GM19463 (cell line): ENCODE results near the gene CISD3.

Experiments used
- ATAC-seq: cut with Tn5 transposase; IDR thresholded peaks from one replicate; pipeline ENCODE4 v1.9.1; 2021; ENCODE audit warnings: mild to moderate bottlenecking, moderate library complexity; ENCODE audit not compliant: unreplicated experiment

The CISD3 gene, protein sequence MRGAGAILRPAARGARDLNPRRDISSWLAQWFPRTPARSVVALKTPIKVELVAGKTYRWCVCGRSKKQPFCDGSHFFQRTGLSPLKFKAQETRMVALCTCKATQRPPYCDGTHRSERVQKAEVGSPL

DNA sequence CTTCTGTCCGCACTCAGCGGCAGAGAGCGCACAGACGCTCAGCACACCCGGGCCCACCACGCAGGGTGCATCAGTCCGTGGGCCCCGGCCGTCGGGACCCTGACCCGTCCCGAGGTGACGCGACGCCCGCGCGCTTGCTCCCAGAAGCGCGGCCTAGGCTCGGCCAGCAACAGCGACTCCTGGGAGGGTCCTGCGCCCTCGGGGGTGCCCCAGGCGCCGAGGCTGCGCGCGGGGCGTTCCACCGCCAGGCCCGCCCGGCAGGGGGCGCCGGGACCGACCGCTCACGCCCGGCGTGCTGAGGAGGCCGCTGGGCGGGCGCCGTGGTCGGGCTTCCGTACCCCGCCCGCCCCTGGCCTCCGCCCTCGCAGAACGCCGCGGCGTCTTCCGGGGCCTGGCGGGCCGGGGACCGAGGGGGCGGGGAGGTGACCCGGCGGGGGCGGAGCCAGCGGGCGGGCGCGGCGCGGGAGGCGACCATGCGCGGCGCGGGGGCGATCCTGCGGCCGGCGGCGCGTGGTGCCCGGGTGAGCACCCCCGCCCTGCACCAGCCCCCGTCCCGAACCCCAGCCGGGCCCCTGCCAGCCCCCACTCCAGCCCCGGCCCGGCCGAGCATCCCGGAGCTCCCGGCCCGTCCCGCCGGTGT, at the start of gene CISD3:
Gene CISD3 (plus strand): TSS at position 456 of the 640 bp plus-strand sequence. CDS start 18 bp downstream, at position 474.
- peak; percentile 91 for ATAC-seq

DNA sequence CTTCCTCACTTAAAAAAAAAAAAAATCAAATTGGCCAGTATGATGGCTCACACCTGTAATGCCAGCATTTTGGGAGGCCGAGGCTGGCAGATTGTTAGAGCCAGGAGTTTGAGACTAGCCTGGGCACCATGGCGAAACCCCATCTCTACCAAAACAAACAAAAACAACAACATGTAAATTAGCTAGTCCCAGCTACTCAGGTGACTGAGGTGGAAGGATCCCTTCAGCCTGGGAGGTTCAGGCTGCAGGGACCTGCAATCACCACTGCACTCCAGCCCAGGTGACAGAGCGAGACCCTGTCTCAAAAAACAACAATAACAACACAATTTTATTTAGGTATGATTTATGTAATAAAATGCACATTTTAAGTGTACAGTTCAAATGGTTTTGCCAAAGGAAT, 49.0 kb upstream of the CISD3 start:
- no peak for ATAC-seq

DNA sequence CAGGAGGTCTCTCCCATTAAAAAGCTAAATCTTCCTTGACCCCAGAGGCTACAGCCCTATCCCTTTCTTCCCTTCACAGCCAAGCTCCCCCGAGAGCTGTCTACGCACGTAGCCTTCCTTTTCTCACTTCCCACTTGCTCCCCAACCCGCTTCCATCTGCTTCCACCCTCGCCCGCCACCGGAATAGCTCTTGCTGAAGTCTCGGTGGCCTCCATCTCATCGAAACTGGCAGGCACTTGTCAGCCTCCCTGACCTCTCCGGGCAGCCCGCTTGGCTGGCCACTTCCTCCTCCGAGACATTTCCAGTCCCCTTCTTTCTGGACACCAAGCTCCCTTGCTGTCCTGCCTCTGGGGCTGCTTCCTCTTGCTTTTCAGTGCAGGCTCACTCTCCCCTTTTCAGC, 44.6 kb upstream of the CISD3 start:
- no peak for ATAC-seq

DNA sequence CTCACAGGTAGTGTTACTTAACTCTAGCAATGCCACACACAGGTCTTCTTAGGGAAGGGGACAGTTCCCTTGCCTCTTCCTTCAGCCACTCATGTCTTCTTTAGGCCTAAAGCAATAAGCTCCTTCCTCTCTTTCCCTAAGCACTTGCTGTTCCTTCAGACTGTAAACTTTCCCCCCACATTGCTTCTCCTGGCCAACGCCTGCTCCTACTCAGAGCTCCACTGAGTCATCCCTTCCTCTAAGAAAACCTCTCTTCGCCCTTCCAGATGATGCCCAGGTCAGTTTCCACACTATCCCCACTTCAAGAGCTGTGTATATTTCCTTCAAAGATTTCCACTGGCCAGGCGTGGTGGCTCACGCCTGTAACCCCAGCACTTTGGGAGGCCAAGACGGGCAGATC, 42.9 kb upstream of the CISD3 start:
- ATAC-seq: no peak

DNA sequence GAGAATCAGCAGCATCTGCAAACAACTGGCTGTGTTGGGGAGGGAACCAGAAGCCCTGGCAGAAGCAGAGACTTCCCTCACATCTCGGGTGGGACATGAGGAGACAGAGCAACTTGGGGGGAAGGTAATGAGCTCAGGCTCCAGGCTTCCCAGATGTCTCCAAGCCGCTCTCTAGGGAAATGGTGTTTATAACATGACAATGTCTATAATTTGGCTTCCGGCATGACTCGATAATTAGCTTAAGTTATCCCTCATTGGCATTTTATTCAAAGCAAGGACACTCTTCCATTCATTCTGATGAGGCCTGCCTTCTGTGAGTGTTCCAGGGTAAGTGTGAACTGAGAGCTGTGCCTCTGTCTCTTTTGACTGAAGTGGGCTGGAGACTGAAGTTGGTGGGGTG, 39.8 kb upstream of the CISD3 start:
- ATAC-seq: no peak

DNA sequence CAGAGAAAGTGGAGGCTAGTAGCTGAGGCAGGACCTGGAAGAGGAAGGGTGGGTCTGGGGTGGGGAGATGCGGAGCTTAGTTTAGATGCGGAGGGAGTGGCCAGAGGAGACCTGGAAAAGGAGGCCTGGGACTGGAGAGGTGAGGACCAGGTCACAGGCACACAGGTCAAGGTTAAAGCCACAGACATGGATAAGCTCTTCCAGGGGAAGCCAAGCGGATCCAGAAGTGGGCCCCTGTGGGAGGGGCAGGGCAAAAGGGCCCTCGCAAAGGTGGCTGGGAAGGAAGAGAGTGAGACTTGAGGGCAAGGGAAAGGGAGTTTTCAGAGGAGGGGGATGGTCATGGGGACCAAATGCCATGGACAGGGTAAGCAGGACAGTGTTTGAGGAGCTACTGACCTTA, 39.0 kb upstream of the CISD3 start:
- no peak for ATAC-seq

DNA sequence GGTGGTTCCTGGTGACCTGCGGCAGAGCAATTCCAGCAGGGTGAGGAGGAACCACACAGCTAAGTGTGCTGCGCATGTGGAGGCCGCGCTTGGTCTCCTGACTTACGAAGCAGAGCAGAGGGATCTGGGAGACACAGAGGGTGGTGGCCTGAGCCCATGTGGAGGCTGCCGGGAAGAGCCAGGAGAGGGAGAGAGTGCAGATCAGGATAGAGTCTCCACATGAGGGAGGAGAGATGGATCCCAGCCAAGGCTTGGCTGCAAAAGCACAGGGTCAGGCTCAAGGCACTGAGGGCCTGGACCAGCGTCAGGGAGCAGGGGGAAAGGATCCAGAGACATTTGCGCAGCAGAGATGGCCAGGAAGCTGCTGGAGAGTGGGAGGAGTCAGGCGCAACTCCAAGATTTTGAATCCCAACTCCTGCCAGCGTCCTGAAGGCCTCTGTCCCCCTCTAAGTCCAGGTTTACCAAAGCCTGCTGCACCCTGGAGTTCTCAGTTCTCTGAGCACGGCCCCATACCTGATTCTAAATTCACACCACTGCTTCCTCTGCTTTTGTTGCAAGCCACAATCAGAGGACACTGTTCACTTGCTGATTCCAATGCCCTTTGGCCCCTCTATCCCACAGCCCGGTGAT, 36.3 kb upstream of the CISD3 start:
- no peak for ATAC-seq

DNA sequence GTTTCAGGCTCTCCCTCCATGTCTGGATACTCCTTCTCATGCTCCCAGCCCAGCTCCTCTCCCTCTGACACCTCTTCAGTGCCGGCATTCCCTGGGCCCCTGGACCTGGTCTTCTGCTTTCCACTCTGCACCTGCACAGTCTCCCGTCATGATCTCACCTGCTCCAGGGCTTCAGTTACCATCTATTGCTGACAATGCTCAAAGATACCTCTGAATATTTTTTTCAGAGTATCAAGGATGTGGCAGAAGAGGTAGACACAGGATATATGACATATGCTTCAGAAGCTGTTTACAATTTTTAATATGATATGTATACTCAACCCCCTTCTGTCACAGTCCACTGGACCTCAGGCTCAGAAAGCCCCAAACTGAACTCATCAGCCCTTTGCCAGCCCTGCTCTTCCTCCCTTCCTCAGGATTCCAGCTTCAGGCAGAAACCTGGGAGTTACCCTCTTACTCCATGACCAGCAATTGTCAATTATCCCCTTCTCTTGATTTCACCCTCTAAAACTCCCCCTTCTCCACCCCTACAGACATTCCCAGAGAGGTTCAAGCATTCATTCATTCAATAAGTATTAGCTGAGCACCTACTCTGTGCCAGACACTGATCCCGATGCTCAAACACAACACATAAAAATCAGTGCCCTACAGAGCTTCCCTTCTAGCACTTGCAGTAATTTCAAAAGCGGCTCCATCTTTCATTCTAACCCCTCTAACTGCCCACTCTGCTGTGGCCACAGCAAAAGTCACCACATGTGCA, 32.9 kb upstream of the CISD3 start:
- ATAC-seq: no peak

DNA sequence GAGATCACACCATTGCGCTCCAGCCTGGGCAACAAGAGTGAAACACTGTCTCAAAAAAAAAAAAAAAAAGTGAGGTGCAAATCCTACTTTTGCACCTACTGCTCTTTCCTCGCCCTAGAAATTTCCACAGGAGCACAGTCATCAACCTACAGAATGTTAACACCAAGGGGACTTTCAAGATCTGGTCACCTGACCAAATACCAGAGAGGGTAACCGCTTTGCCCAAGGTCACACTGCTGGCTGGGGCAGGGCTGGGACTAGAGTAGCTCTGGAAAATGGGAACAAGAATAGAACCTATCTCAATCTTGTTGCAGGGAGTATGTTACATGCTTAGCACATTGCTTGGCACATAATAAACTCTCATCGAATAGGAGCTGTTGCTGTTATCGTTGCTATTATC, 31.4 kb upstream of the CISD3 start:
- no peak for ATAC-seq

DNA sequence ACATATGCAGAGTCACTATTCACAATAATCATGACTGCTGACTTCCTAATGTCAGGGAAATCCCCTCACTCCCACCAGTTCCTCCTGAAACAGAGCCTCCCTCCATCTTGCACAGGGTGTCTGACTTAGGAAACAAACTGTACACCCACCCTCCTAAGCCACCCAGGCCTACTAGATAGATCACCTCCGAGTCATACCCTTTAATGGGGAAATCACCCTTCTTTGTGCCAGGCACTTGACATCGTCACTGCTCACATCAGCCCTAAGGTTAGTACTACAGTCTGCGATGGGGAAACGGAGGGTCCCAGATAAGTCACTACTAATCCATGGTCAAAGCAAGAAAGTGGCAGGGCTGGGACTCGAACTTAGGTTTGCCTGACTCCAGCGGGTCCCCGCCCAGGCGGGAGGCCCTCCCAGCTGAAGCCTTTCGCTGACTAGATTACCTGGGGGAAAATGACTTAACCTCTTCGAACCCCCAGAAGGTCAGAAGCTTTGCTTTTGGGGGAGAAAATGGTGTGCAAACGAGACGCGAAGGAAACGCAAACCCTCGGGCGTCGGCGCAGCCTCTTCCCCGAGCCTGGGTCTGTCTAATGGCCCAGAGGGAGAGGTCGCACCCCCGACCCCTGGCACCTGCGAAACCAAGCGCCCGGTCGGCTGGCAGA, 28.5 kb upstream of the CISD3 start:
- ATAC-seq: peak; percentile 24

DNA sequence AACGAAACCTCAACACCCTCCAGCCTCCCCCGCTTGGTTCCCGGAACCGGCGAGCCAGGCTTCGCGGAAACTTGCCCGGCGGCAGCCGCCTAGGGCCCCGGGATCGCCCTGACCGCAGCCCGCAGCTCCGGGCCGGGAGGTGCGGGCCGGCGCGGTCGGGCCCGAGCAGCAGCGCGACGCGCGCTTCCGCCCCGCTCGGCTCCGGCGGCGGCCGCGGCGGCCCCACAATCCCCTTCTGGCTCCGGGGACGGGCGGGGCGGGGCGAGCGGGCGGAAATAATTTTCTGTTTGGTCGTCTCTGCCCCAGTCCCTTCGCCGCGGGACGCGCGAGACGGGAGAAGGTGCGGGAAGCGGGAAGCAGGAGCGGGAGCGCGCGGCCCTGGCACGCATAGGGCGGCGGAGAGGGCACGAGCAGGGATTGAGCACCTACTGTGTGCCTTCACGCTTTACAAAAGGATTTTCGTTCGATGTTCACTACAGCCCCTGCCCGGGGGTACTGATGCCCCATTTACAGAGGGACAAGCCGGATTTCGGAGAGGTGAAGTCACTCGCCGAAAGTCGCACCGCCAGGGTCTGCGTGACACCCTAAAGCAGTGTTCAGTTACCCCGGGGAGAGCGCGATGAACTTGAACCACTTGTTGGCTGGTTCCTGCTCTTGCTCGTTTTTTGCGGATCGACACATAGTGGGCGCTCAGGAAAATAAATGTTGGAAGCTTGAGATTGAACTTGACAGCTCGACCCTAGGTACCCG, 27.8 kb upstream of the CISD3 start:
- no peak for ATAC-seq

DNA sequence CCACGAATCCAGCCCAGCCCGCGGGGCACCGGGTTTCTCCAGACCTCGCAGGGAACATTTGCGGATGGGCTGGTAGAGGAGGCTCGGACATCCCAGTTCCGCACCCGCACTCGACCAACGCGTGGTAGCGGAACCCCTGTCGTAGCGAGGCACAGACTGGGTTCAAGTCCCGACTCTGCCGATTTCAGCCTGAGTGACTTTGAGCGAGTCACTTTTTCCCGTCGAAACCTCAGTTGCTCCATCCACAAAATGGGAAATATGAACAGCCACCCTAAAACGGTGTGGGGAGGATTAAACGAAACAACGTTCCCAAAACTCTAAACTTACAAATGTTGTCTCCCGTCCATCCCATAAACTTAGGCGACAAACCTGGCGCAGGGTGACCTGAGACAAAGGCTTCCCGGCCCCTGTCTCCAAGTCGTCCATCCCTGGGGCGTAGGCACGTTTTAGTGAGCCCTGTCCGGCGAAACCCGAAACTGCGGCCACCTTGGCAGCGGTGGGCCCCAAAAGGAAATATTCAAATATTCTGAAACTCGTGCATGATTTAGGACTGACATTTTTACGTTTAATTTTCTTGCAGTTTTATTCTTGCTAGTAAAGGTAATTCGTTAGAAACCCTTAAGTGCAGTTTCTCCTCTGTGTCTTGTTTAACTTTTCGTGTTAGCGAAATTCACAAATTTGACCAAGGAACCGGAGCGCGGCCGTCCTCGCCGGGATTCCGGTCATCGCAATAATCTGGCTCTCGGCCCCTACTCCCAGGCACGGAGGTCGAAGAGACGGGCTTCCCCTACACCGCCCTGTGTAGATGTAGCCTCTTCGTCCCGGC, 27.0 kb upstream of the CISD3 start:
- peak; percentile 7 for ATAC-seq

DNA sequence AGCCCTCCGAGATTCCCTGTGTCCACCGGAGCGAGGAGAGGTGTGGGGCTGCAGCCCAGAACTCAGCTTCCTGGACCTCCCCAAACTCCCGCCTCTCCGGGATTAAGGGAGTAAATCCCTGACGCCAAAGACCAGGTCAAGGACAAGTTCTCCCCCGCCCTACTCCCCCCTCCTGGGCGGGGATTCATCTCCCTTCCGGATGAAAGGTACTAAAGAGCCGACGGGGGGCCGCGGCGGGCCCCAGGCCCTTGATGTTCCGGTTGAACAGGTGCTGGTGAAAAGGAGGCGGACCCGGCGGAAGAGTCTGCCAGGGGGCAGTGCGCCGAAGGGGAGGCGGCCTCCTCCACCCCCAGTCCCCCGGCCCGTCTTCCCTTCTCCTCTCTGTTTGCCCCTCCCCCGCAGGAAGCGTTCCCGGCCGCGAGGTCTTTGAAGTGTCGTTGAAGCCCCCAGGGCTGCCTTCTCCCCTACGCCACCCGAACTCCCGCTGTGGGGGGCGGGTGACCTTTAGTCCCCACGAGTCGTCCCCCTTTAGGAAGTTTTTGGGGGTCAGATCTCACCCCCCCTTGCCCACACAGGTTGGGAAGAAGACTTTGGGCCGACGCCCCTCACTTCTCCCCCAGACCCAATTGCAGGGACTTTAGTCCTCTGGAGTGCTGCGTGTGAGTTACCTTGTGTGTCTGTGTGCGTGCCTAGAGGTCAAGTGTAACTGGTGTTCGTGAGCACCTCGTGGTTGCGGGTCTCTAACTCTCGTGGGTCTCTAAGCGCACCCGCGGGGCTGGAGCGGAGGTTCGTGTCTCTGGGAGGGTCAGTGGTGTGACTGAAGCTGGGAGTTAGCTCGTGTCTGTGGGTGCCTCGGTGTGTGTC, 26.2 kb upstream of the CISD3 start:
- peak; percentile 22 for ATAC-seq

DNA sequence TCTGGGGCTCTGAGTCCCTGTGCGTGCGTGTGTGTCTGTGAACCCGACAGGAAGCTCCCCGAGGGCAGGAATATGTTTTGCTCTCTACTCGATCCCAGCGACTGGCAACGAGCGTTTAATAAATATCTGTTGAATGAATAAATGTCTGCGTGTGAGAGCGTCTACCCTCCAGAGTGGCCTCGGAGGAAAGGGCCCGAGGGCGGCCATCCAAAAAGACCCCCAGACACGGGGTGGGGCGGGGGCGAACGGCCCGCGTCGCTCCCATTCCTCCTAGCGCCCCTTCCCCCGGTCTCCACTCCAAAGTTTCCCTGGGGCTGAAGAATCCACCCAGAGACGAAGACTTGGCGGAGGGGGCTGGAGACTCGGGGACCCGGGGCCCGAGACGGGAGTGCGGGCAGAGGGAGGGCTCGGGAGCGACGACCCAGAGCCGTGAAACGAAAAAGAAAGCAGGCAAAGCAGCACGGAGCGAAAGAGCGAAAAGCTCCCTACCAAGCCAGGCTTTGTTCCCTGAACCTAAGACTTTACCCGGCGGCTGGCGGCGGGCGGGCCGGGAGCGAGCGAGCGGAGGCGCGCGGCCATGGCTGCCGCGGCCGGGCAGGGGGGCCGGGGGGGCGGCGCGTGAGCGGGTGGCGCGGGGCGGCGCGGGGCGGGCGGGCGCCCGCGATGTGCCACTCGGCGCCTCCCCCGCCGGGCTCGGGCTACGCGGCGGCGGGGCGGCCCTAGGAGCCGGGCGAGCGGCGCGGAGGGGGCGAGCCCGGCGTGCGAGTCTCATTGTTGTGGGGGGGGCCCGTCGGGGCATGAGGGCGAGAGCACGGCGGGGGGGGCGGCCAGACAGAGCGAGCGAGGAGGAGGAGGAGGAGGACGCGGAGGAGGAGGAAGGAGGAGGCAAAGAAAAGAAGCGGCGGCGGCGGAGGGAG, 25.3 kb upstream of the CISD3 start, which contains the start of gene MLLT6:
Gene MLLT6 (plus strand): TSS at position 668 of the 917 bp plus-strand sequence. CDS start 360 bp downstream, outside the sequence.
- ATAC-seq: no peak

DNA sequence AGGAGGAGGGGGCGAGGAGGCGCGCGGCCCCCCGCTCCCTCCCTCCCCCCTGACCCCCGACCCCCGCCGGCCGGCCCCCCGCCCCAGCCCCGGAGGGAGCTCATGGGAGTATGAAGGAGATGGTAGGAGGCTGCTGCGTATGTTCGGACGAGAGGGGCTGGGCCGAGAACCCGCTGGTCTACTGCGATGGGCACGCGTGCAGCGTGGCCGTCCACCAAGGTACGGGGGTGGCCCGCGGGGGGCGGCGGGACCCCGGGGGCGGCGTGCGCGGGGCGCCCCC, 24.7 kb upstream of the CISD3 start:
- ATAC-seq: no peak

DNA sequence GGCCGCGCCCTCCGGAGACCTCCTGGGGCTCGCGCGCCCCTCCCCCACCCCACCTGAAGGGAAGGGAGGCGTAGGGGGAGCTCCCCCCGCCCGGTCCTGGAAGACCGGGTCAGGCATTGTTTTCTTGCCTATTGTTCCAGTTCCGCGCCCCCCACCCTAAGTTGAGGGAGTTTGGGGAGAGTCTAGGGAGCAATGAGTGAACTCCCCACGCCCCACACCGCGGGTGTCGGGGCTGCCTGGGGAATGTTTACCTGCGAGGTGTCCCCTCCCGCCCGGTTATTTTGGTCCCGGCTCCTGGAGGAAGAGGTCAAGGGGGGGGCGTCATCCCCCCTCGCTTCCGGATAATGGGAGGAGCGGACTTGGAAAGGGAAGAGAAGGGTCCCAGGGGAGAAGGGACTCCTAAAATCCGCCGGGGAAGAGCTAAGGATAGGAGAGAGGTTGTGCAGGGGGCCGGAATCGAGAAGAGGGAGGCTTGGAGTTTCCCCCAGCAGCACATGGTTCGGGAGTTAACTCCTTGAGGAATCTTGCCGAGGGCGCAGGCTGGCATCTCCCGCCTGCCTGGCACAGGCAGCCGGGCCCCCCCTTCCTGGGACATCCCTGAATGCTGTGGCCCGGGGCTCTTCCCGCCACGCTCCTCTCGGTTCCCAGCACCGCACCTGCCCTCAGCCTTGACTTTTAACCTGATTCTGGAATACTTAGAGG, 24.2 kb upstream of the CISD3 start:
- no peak for ATAC-seq

DNA sequence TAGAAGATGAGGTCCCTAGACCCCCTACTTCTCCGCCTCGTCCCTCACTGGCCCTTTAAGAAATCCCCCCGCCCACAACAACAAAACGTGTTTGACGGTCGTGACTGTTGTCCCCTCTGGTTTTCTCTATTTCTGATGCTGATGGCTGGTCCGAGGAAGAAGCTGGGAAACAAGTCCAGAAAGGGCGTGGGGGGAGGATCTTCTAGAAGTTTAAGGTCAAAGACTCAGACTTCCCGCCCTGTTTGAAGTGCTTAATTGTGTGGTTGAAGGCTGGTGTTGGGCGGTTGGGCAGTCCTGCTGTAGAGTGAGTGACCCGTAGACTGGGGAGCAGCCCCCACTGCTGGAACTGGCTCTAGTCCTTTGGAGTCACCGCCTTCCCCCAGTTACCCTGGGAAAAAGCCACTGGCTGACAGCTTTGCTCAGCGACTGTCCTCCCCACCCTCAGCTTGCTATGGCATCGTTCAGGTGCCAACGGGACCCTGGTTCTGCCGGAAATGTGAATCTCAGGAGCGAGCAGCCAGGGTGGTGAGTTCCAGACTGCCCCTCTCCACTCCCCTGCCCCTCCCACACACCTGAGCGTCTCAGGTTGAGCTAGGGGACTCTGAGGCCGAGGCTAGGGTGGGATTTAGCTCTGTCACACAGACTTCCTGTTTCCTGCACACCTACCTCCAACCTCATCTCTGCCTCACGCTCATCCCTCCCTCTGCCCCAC, 23.5 kb upstream of the CISD3 start:
- no peak for ATAC-seq
